Keratinocyte (primary cell): ENCODE data around the gene RARA.

Source experiments
- CTCF ChIP-seq, 3 experiments: IDR thresholded peaks in 1 of 3; conservative IDR thresholded peaks in 1 of 3; optimal IDR thresholded peaks in 1 of 3; 2 replicates in 2 of 3; 3 replicates in 1 of 3; pipeline versions ENCODE3 to v1.5.1; 2011; ENCODE audit warnings: low read length in 3 of 3, mild to moderate bottlenecking in 3 of 3, moderate library complexity in 2 of 3, control low read depth in 1 of 3, inconsistent platforms in 1 of 3; ENCODE audit not compliant: insufficient read depth in 2 of 3; ENCODE audit errors: extremely low read depth in 1 of 3
- EZH2 ChIP-seq: IDR thresholded peaks from one replicate; pipeline ENCODE4 v1.6.1; 2012; ENCODE audit warnings: inconsistent platforms, mild to moderate bottlenecking, low read length, moderate library complexity

- TF ChIP-seq CTCF (optimal IDR thresholded peaks at IDR 0.05 in 1 of 3, IDR thresholded peaks at IDR 0.05 in 1 of 3, conservative IDR thresholded peaks at IDR 0.05 in 1 of 3; ENCODE audit: extremely low read depth in 1 of 3, insufficient read depth in 2 of 3, low read length in 3 of 3) (no peak), EZH2 (no peak)
These were observed 4.9 kb downstream of the RARA start for GRCh38 chr17:40313668-40314583.
